Measurements from ENCODE around the gene TMEFF2.
"Not testable (repeated sequence)": the region's sequence is repeated elsewhere in the genome, so short reads cannot be mapped to it uniquely, and the experiment has no call there.

The TMEFF2 gene

DNA sequence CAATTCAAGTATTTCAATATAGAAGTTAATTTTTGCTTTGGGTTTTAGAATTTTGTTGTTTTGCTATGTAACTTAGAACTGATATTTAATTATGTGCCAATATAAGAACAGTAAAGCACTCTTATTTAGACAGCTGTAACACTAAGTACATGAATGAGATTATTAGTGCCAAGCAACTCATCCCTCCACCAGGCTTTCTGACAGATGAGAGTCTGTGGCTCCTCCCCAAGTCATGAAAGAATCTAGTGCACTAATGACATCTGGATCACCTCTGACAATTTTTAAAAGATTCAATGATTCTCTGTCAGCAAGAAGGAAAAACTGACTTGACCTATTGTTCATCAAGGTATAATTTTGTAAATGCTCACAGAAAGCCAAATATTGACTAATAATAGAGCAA, 67.8 kb downstream of the TMEFF2 start:
- no peak for DNase-seq

DNA sequence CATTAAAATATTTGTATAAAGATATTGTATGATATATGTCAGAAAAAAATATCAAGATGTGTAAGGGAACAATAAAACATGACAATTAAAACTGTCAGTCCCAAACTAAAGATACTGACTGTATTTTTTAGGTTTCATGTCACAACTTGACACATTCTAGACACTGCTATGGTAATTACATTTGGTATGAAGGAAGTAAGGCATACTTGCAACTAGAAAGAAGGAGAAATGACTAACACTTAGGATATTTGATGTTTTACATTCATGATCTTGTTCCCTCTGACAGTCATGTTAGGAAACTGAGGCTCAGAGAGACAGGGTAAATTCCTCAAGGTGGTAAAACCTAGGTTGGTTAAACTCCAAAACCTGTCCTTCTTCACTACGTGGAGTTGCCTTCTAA, 68.3 kb downstream of the TMEFF2 start:
- no peak for DNase-seq

DNA sequence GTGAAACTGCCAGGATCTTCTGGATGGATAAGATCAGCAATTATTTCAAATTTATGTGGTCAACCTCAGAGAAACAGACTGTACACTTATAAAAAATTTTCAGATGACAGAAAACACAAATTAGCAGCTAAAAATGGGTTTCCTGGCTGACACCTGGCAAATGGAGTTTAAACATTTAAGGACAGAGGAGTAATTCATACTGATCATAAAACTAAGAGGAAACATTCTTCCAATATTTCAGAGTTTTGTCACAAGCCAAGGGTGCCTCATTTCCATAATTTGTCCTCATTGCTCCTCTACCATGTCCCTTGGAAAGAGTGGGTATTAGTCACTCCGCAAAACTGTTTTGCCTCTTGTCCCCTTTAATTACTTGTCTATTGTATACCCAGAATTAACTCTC, 70.2 kb downstream of the TMEFF2 start:
- DNase-seq, result no peak

DNA sequence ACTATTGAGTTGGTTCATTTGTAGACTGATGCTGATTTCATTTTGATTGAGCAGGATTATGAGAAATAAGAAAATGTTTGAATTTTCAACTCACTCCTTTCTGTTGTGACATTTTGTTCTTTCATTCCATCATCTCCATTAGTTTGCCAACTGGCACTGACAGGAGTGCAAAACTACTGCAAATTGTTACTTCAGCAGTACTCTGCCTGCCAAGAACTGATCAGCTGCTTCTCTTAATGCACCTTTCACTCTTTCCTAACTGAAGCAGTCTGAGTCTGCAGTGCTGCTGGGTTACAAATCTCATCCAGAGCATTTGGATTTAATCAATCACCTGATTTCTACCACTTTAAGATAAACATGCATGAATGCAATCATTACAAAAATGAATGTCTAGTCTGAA, 70.9 kb downstream of the TMEFF2 start:
- no peak for DNase-seq

DNA sequence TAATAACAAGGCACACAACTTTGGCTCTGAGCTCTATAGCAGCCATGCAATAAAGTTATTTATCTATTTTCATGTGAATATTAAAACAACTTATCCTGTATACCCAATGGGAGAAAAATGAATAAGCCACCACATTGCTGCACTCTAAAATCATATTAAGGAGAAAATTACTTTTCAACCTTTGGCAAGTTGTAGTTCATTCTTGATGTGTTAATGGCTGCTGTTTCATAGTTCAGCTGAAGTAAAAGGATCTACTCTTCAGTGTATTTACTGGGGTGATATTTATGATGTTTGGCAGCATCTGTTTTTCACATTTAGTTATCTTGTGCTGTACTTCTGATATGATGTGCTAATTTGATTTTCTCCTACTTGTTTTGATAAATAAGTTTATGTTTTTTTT, 71.8 kb downstream of the TMEFF2 start:
- no peak for DNase-seq

DNA sequence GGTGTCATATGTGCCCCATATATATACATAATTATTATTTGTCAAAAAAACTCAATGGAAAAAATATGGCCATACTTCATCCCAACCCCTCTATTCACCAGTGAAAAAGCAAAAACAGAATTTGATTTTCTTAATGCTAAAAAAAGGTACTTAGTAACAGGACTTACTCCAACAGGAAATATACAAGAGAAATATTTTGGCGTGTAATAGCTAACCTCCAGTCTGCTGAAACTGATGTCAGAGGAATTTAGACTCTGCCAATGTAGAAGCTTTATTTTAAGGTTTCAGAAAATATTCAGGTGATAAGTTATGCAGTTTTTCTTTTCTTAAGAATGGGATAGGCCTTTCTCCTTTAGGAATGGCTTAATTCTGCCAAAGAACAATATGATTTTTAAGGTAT, 72.6 kb downstream of the TMEFF2 start:
- DNase-seq, result no peak

DNA sequence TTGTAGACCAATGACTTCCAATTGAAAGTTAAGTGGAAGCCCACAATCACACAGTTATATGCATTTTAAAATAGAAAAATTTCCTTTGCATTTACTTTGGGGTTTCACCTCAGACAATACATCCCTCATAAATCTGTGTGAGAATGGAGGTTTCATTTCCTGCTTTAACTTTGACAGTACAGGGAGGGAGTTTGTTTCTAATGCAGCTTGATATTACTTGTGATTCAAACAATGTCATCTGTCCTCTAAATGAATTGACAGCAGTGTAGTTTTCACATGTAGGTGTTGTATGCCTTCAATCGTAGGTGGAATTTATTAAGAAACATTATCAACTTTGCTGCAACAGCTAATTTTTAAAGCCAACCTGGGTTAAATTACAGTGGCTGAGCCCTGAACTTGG, 75.2 kb downstream of the TMEFF2 start:
- DNase-seq, result no peak

DNA sequence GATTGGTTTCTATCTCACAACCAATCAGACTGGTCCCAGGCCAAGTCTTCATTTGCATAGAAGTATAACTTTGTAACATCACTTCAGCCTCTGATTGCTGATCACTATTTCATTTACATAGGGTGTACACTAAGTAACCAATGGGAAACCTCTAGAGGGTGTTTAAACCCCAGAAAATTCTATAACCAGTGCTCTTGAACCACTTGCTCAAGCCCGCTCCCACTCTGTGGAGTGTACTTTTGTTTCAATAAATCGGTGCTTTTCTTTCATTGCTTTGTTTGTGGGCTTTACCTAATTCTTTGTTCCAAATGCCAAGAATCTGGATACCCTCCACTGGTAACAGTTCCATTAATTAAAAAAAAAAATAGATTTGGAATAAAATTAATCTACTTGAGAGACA, 77.0 kb downstream of the TMEFF2 start:
- no peak for DNase-seq

DNA sequence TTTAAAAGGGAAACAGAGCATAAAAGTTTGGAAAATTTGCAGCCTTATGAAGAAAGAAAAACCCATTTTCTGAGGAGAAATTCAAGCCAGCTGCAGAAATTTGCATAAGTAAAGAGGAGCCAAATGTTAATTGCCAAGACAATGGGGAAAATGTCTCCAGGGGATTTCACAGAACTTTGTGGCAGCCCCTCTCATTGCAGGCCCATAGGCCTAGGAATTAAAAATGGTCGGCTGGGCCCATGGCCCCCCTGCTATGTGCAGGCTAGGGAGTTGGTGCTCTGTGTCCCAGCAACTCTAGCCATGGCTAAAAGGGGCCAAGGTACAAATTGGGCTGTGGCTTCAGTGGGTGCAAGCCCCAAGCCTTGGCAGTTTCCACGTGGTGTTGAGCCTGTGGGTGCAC, 83.2 kb downstream of the TMEFF2 start:
- DNase-seq, result not testable (repeated sequence)

DNA sequence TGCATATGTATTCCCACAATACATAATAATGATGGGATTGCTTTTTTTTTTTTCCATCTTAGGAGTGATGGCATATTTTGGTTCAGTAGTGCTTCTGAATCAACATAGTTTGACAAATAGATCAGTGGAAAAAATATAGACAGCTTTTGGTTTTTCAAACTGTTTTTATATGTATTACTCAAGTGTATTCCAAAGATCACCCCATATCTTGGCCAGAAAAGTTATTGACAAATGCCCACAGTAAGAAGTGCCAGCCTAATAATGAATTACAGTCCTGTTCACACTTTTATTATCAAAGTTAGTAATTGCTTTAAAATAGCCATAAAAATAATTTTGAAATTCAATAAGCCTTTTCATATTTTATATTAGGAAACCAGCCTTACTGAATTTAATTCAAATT, 95.0 kb downstream of the TMEFF2 start:
- no peak for DNase-seq

DNA sequence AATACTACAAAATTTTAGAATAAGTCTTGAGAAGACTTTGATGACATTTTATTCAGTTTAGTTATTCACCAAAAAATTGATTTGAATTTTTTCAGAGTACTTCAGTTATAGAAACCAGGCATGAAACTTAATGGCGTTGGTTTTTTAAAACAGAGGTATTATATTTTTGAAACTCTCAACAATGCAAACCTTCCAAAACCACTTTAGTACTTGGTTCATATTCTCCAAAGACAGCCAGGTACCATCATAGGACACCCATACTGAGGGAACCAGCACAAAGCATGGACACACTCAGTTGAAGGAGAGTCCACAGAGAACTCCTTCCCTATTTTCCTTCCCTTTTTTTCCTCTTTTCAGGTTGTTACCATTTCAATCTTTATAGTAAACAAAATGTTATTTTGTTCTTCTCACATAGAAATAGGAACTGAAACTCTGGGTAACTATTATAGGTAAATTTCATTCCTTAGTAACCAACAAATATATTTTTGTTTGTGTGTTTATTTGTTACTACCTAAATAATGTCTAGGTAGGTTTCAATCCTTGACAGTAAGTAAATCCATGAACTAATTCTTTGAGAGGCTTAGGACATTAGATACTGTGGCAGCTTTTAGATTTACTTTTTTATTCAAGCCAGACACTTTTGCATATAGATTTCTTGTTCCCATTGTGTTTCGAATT, 95.8 kb downstream of the TMEFF2 start:
- no peak for DNase-seq

DNA sequence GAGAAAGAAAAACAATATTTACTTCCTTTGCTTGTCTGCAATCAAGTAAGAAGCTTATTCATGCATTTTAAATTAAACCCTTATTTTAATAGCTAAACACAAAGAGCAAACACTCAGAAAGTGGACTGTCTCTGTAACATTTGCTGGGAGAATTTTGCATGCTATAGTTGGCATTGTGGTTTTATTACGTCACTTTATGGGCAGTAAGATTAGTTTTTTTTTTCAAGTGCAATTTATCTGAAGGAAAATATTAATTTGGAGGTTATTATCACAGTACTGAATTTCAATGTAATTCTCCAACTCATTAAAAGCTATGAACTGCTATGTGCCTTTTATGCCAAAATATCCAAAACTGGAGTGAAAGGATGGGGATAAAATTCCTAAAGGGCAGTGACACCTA, 103.3 kb downstream of the TMEFF2 start:
- no peak for DNase-seq

DNA sequence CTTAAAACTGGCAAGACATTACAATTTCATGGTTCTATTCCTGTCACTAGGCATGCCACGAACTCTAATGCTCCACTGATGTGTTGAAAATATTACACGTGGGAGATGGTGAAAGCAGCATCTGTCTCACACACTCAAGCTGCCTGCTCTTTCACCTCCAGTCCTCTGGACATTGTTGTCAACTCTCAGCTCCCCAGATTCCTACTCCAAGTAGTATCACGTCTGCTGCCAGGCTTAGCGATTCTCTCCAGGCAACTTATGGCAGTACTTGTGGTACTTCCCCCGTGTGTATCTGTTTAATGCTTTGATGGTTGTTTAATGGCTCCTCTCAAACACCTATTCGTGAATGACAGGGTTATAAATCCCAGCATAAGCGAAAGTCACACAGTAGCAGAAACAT, 103.8 kb downstream of the TMEFF2 start:
- no peak for DNase-seq

DNA sequence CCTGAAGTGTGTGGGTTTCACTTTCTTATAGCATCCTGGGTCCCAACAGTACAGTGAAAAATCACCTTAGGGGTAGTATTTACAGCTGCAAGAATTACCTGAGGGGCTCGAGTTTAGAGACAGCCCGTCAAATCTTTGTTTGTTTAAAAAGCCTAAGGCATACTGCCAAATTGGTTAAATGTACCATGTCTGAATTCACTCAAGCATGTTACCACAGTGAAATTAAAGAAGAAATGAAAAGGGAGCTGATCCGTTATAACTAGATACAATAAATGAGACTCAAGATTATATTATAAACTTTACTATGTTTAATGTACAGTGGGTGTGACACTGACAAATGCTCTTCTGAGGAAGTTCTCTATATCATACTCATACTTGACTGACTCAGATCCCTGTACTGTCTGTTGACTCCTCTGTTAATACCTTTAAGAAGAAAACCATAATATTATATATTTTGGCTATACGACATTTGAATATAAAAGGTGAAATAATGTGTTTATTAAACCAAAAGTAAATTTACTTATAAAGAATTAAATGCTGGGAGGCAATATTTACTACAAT, 107.3 kb downstream of the TMEFF2 start:
- DNase-seq, result no peak

DNA sequence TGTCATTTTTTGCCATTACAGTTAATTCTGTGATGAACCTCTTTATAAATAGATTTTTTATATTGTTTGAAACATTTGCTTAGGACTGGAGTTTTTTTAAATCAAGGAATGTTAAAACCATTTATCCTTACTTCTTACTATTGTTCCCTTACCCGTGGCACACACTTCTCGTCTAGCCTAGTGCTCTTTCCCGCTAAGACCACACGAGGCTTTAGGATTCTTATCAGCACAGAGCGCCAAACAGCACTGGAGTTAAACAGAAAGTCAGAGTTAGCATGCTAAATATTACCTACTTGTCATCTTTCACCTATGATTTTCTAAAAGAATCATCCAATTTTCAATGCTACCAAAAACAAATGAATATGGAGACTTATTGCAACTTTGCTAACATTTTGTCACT, 112.6 kb downstream of the TMEFF2 start:
- no peak for DNase-seq

DNA sequence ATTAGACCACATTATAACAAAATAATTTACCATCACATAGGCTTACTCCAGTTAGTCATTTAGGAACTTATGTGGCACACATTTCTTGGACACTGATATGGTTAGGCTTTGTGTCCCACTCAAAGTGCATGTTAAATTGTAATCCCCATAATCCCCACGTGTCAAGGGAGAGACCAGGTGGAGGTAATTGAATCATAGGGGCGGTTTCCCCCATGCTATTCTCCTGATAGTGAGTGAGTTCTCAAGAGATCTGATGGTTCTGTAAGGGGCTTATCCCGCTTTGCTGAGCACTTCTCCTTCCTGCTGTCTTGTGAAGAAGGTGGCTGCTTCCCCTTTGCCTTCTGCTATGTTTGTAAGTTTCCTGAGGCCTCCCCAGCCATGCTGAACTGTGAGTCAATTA, 114.6 kb downstream of the TMEFF2 start:
- DNase-seq, result not testable (repeated sequence)

DNA sequence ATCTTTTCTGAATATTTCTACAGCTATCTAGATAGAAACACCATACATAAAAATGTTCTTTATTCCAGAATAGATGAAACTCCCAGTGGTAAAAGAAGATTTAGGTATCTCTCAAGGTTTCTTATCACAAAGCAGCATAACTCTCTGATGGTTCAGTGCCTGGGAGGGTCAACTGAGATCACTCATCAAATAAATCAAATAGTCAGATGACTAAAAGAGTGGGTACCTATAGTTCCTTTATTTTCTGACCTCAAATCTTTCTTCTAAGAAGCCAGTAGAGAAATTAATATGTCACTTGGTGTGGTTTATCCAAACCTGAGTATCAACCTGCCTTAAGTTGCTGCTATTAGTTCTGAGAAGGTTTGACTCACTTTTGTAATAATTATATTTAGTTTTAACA, 120.9 kb downstream of the TMEFF2 start:
- DNase-seq, result no peak

DNA sequence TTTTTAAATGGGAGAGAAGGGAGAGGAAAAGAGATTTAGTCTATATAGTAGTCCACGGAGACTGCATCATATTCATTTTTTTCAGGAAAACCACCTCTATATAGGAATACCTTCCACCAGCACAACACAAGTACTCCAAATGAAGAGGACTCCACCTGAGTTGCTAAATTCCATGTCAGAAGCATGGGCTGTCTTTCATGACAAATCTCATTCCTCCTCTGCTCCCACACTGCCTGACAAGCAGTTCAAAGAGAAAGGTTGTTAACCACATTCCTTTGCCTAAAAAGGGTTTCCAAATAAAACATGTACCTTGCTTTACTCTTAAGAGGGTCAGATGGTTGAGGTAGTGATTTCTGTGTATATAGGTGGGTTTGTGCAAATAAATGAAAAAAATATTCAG, 122.0 kb downstream of the TMEFF2 start:
- no peak for DNase-seq

DNA sequence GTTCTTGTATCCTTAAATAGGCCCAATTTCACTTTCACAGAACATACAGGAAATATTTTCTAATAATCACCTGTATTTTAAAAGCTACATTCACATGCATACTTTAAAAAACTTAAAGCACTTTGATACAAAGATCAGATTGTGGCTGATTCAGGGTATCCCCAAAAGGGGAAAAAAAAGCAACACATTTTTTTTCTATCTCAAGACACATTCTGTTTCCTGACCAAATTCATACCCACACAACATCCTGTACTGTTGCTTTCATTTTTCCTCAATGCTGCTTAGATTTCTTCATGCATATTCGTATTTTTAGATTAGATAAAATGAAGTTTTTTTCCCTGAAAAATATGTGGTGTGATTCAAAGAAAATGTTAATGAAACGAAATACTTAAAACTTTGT, 122.5 kb downstream of the TMEFF2 start:
- no peak for DNase-seq

DNA sequence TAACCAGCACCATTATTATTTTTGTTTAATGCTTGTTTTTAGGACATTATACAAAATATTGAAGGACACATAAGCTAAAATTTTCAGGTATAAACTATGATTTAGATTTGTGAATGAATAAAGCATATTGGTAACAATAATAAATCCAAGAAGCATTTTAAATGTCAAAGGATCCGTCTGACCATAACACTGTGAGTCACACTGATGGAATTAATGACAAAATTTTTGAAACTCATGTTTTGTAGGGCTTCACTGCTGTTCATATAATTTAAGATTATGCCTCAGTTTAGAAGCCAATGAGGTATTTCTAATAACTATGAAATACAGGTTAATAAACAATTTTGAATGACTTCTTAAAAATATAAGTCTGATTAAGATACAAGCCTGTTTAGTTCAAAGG, 124.6 kb downstream of the TMEFF2 start:
- DNase-seq, result no peak

DNA sequence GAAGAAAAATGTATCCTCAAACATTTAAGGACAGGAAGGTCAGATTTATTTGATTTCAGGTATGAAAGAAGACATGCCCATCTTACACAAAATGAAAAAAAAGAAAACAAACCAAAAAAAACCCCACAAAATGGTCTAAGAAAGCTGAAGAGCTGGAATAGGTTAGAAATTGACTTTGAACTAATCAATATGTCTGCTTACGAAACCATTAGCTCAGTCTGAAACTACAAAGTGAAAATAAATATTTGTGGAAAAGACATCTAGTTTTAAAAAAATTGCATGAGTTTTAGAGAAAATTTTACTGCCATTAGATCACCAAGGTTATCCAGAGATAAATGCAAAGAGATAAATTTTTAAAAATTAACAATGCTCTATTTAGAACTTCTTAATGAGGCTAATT, 125.3 kb downstream of the TMEFF2 start:
- DNase-seq, result no peak

DNA sequence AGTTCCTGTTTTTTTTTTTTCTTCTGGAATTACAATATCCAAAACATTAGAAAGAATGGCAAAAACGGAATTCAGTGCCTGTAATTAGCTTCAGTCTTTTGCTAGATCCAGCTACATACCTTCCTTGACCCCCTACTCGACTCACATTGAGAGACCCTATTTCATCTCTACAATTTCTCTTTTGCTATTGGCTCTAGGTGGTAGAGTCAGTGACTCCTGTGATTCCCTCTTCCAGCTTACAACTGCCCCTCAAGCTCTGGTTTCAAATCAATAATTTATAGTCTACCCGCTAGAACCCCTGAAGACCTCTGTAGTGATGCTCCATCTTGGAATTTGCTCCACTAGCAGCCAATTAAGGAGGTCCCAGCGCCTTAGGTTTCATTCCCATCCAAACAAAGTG, 125.8 kb downstream of the TMEFF2 start:
- DNase-seq, result no peak

DNA sequence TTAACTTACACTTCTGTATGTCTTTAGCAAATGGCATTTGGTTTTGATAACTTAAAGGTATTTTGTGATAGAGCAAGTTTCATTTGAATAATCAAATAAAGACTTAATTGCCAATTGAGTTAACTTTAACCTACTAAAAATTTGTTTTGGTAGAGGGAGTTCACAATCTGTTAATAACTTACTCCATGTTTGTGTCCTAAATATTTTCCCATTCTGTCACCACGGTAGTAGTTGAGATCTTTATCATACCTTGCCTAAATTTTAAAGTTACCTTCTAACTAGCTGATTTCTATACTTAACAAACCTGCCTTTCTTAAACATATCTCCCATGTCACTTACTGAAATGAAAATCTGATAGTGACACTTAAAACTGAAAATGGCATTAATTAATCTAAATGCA, 127.1 kb downstream of the TMEFF2 start:
- no peak for DNase-seq

DNA sequence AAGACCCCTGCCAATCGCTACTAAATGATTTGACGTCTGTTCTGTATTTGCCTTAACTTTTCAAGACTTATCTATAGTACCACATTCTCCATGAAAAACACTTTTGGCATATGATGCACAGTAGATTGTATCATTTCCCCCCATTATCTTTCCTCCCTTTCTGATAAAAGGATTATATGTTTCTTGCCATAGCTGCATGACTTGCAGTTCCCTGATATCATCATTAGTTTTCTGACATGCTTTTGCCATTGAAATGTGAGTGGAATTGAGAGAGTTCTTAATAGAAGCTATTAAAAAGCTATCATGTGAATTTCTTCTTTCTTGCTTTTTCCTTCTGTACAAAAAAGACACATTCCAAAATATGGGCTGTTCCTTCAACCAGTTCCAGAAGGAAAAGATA, 130.3 kb downstream of the TMEFF2 start:
- DNase-seq, result no peak

DNA sequence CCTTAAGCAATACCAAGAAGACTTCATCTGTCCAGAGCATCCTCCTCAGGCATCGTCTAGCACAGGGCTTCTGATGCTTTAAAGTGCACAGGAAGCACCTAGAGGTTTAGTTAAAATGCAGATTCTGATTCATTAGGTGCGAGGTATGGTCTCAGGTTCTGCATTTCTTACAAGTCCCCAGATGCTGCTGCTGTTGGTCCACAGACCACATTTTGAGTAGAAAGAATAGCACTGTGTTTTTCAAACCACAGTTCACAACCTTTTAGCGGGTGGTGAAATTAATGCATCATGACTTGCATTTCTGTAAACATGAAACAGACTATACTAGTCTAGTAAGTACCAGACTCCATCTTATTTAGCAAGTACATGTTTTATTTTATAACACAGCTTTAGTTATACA, 134.6 kb downstream of the TMEFF2 start:
- no peak for DNase-seq

DNA sequence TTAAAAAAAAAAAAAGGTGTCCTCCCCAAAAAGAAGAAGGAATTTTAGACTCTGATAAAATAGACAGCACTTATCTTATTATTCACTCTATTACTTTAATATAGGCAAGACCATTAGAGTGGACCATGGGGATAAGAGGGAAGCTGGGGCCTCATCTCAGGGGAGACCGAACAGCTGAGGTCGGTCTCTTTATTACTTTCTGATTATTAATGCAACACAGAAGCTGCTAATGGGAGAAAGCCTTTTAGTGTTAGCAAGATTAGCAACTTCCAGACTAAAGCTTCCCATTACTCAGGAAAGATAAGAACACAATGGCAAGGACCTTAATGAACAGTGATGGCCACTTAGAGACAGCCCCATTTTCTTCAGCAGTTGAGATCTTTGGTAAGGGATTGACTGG, 135.5 kb downstream of the TMEFF2 start:
- no peak for DNase-seq
